Mammary epithelial cell (primary cell): ENCODE data around the gene MAGIX.

Source experiments
- EZH2 ChIP-seq: IDR thresholded peaks from 2 replicates; pipeline ENCODE4 v1.6.1; 2012; ENCODE audit warnings: low read length, inconsistent platforms, borderline replicate concordance
- TF ChIP-seq, protein P1 (sequence below), 2 donors: IDR thresholded peaks in 1 of 2; conservative IDR thresholded peaks in 1 of 2; 2 replicates each; pipeline ENCODE4 v1.5.1; 2011 to 2012; ENCODE audit warnings: inconsistent platforms in 2 of 2, low read length in 2 of 2, mild to moderate bottlenecking in 2 of 2, control low read depth in 1 of 2, low read depth in 1 of 2; ENCODE audit not compliant: insufficient read depth in 1 of 2; ENCODE audit errors: extremely low read depth in 1 of 2

DNA sequence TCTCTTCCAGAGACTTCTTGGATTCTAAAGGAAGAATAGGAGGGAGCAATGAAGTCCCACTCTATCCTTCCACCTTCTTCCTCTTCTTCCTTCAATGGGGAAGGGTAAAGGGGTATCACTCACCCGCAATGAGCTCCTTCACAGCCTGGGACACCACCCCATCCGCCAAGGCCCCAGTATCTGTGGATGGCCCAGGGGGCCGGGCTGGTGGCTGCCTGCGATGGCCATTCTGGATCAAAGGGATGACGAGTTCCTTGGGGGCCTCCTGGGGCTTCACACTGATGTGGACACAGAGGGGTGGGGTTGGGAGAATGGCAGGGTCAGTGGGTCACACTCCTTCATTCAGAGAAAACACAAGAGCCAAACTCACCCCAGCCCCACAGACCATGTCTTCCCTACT lies 40.1 kb upstream of the MAGIX start:
- TF ChIP-seq, protein P1, sequence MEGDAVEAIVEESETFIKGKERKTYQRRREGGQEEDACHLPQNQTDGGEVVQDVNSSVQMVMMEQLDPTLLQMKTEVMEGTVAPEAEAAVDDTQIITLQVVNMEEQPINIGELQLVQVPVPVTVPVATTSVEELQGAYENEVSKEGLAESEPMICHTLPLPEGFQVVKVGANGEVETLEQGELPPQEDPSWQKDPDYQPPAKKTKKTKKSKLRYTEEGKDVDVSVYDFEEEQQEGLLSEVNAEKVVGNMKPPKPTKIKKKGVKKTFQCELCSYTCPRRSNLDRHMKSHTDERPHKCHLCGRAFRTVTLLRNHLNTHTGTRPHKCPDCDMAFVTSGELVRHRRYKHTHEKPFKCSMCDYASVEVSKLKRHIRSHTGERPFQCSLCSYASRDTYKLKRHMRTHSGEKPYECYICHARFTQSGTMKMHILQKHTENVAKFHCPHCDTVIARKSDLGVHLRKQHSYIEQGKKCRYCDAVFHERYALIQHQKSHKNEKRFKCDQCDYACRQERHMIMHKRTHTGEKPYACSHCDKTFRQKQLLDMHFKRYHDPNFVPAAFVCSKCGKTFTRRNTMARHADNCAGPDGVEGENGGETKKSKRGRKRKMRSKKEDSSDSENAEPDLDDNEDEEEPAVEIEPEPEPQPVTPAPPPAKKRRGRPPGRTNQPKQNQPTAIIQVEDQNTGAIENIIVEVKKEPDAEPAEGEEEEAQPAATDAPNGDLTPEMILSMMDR (conservative IDR thresholded peaks at IDR 0.05 in 1 of 2, IDR thresholded peaks at IDR 0.05 in 1 of 2; ENCODE audit: extremely low read depth in 1 of 2, insufficient read depth in 1 of 2, low read depth in 1 of 2, low read length in 2 of 2), result no peak
- TF ChIP-seq EZH2, result no peak
